Keratinocyte (primary cell): ENCODE results near the gene WTIP. TPM values are rescaled to one million over a fixed set of nuclear protein-coding genes. Genes with fewer than 3 reads are reported as not detected.
"Not testable (repeated sequence)": the region's sequence is repeated elsewhere in the genome, so short reads cannot be mapped to it uniquely, and the experiment has no call there.

ENCODE experiments used
- DNase-seq: peaks from one replicate; pipeline ENCODE4 v3.0.0-alpha.2; 2011; ENCODE audit warnings: low read depth, missing footprints, low spot score
- FAIRE-seq: peaks from 2 replicates; lab custom pipeline; 2011; peaks lifted over from hg19 to GRCh38; lab: Jason Lieb, UNC
- H2AFZ ChIP-seq: 2 replicates; pipeline ENCODE4 v1.6.0; 2012; ENCODE audit warnings: low read length, control low read depth, inconsistent platforms; ENCODE audit not compliant: control insufficient read depth
- H3K27ac ChIP-seq: 2 replicates; pipeline ENCODE4 v1.5.1; 2011; ENCODE audit warnings: low read length; ENCODE audit not compliant: control insufficient read depth, insufficient read depth
- H3K27me3 ChIP-seq: 3 replicates; pipeline ENCODE4 v1.6.0; 2011; ENCODE audit warnings: low read length; ENCODE audit not compliant: control insufficient read depth, insufficient read depth; ENCODE audit errors: extremely low read depth
- H3K36me3 ChIP-seq, 2 experiments: 2 replicates in 1 of 2; 3 replicates in 1 of 2; pipeline ENCODE4 v1.5.1; 2011; ENCODE audit warnings: low read length in 2 of 2, mild to moderate bottlenecking in 1 of 2; ENCODE audit not compliant: control insufficient read depth in 2 of 2, insufficient read depth in 2 of 2; ENCODE audit errors: extremely low read depth in 1 of 2
- H3K4me1 ChIP-seq: 3 replicates; pipeline ENCODE4 v1.5.1; 2011; ENCODE audit warnings: low read length; ENCODE audit not compliant: control insufficient read depth, insufficient read depth; ENCODE audit errors: extremely low read depth
- H3K4me2 ChIP-seq: 3 replicates; pipeline ENCODE4 v1.6.0; 2011; ENCODE audit warnings: low read depth, low read length; ENCODE audit not compliant: control insufficient read depth, insufficient read depth; ENCODE audit errors: extremely low read depth
- H3K4me3 ChIP-seq, 3 experiments: fragments of 200-600 bp in 1 of 3; sonication (generic) in 1 of 3; 2 replicates in 2 of 3; 3 replicates in 1 of 3; pipeline ENCODE4 v1.5.1; 2011 to 2016; ENCODE audit warnings: low read length in 3 of 3, mild to moderate bottlenecking in 3 of 3, control low read depth in 2 of 3, inconsistent platforms in 1 of 3, low read depth in 1 of 3, mixed read lengths in 1 of 3, mixed run types in 1 of 3, moderate library complexity in 1 of 3; ENCODE audit not compliant: control insufficient read depth in 2 of 3, insufficient read depth in 2 of 3; ENCODE audit errors: extremely low read depth in 1 of 3
- H3K79me2 ChIP-seq: 2 replicates; pipeline ENCODE4 v1.6.0; 2012; ENCODE audit warnings: low read length; ENCODE audit not compliant: control insufficient read depth, insufficient read depth
- H3K9ac ChIP-seq: 3 replicates; pipeline ENCODE4 v1.6.0; 2011; ENCODE audit warnings: low read length; ENCODE audit not compliant: control insufficient read depth, insufficient read depth; ENCODE audit errors: extremely low read depth
- H3K9me1 ChIP-seq: 3 replicates; pipeline ENCODE4 v1.6.0; 2011; ENCODE audit warnings: low read length; ENCODE audit not compliant: control insufficient read depth, insufficient read depth; ENCODE audit errors: extremely low read depth
- H3K9me3 ChIP-seq: 2 replicates; pipeline ENCODE4 v1.5.1; 2012; ENCODE audit warnings: low read depth, low read length; ENCODE audit not compliant: control insufficient read depth
- H4K20me1 ChIP-seq: 3 replicates; pipeline ENCODE4 v1.6.0; 2011; ENCODE audit warnings: low read length; ENCODE audit not compliant: control insufficient read depth, insufficient read depth; ENCODE audit errors: extremely low read depth
- EZH2 ChIP-seq: IDR thresholded peaks from one replicate; pipeline ENCODE4 v1.6.1; 2012; ENCODE audit warnings: inconsistent platforms, mild to moderate bottlenecking, low read length, moderate library complexity
- dilution Hi-C: fragments of 300-500 bp; cut with MboI; formaldehyde crosslinking; loops from one replicate; pipeline ENCODE4 v1.7.0; 2020; ENCODE audit warnings: low sequenced_read_pairs; ENCODE audit not compliant: extremely low pct_ligation_motif_present
- polyA plus RNA-seq, 5 experiments: library from polyadenylated mRNA; depleted of rRNA in 3 of 5; stranded (reverse) in 3 of 5; stranded (forward) in 1 of 5; unstranded in 1 of 5; fragments of >200 nt; gene quantifications; 1 replicate in 1 of 5; 2 replicates in 3 of 5; 3 replicates in 1 of 5; pipeline versions ENCODE4 v1.2.1 to v1.2.3, GENCODE V29; 2011 to 2012; ENCODE audit warnings: missing spikeins in 2 of 5, low read depth in 1 of 5, low replicate concordance in 1 of 5
- TF ChIP-seq, protein P1 (sequence below), 3 experiments: IDR thresholded peaks in 1 of 3; conservative IDR thresholded peaks in 1 of 3; optimal IDR thresholded peaks in 1 of 3; 2 replicates in 2 of 3; 3 replicates in 1 of 3; pipeline versions ENCODE3 to v1.5.1; 2011; ENCODE audit warnings: low read length in 3 of 3, mild to moderate bottlenecking in 3 of 3, moderate library complexity in 2 of 3, control low read depth in 1 of 3, inconsistent platforms in 1 of 3; ENCODE audit not compliant: insufficient read depth in 2 of 3; ENCODE audit errors: extremely low read depth in 1 of 3

WTIP gene
- polyA plus RNA-seq, 1 donor (not counting 4 experiments of a cell fraction or from before 2014, with no cell fraction given), result 14.5 TPM

GRCh38 chr19:34508540-34508939, 27.0 kb downstream of the WTIP start:
- Histone ChIP-seq H3K4me2 (no peak overlapping the region), H3K9me1 (no peaks in the 10 kb centered on the region), H3K79me2 (no peaks in the 10 kb centered on the region), H3K27ac (no peak overlapping the region), H3K27me3 (no peaks in the 10 kb centered on the region), H3K9ac (no peak overlapping the region), H2AFZ (no peak overlapping the region), H4K20me1 (no peaks in the 10 kb centered on the region), H3K4me3 (no peak overlapping the region), H3K4me1 (no peaks in the 10 kb centered on the region), H3K36me3 (peaks cover 0 to 1% of the 10 kb centered on the region in 2 experiments), H3K9me3 (no peaks in the 10 kb centered on the region)
- TF ChIP-seq, protein P1, sequence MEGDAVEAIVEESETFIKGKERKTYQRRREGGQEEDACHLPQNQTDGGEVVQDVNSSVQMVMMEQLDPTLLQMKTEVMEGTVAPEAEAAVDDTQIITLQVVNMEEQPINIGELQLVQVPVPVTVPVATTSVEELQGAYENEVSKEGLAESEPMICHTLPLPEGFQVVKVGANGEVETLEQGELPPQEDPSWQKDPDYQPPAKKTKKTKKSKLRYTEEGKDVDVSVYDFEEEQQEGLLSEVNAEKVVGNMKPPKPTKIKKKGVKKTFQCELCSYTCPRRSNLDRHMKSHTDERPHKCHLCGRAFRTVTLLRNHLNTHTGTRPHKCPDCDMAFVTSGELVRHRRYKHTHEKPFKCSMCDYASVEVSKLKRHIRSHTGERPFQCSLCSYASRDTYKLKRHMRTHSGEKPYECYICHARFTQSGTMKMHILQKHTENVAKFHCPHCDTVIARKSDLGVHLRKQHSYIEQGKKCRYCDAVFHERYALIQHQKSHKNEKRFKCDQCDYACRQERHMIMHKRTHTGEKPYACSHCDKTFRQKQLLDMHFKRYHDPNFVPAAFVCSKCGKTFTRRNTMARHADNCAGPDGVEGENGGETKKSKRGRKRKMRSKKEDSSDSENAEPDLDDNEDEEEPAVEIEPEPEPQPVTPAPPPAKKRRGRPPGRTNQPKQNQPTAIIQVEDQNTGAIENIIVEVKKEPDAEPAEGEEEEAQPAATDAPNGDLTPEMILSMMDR (optimal IDR thresholded peaks at IDR 0.05 in 1 of 3, IDR thresholded peaks at IDR 0.05 in 1 of 3, conservative IDR thresholded peaks at IDR 0.05 in 1 of 3; ENCODE audit: extremely low read depth in 1 of 3, insufficient read depth in 2 of 3, low read length in 3 of 3), result no peak
- TF ChIP-seq EZH2, result no peak
- dilution Hi-C loops, result no loop called here
- DNase-seq (no peak), FAIRE-seq (no peak)

DNA sequence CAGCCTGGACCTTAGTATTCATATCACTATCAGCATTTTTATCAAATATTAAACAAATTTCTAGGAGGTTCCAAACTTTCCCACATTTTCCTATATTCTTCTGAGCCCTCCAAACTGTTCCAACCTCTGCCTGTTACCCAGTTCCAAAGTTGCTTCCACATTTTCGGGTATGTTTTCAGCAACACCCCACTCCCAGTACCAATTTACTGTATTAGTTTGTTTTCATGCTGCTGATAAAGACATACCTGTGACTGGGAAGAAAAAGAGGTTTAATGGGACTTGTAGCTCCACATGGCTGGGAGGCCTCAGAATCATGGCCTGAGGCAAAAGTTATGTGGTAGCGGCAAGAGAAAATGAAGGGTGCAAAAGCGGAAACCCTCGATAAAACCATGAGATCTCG, 29.3 kb downstream of the WTIP start:
- H3K27ac ChIP-seq, H3K9me1 ChIP-seq, H3K9me3 ChIP-seq, H3K79me2 ChIP-seq, H3K4me1 ChIP-seq, H3K27me3 ChIP-seq, FAIRE-seq, H2AFZ ChIP-seq, H4K20me1 ChIP-seq, H3K4me2 ChIP-seq, H3K9ac ChIP-seq, H3K4me3 ChIP-seq, DNase-seq, H3K36me3 ChIP-seq, dilution Hi-C loops: not testable (repeated sequence)

- no peak for DNase-seq
Measured at GRCh38 chr19:34512254-34512822, 30.8 kb downstream of the WTIP start.

More at GRCh38 chr19:34512254-34512822, 30.8 kb downstream of the WTIP start:
- no peaks in the 10 kb centered on the region for H4K20me1 ChIP-seq
- TF ChIP-seq, protein P1 (optimal IDR thresholded peaks at IDR 0.05 in 1 of 3, IDR thresholded peaks at IDR 0.05 in 1 of 3, conservative IDR thresholded peaks at IDR 0.05 in 1 of 3; ENCODE audit: extremely low read depth in 1 of 3, insufficient read depth in 2 of 3, low read length in 3 of 3), result no peak
- no peak for FAIRE-seq
- H3K4me3 ChIP-seq, result no peak overlapping the region
- no peaks in the 10 kb centered on the region for H3K79me2 ChIP-seq
- H3K9me3 ChIP-seq, result no peaks in the 10 kb centered on the region
- H3K9me1 ChIP-seq, result no peaks in the 10 kb centered on the region
- H3K27ac ChIP-seq, result no peak overlapping the region
- no peaks in the 10 kb centered on the region for H3K27me3 ChIP-seq
- dilution Hi-C loops, result no loop called here
- H3K4me1 ChIP-seq, result no peaks in the 10 kb centered on the region
- H3K9ac ChIP-seq, result no peak overlapping the region
- H3K4me2 ChIP-seq, result no peak overlapping the region
- no peak overlapping the region for H2AFZ ChIP-seq
- no peaks in the 10 kb centered on the region for H3K36me3 ChIP-seq
